ENCODE data around the gene NME2.

Gene NME2

DNA sequence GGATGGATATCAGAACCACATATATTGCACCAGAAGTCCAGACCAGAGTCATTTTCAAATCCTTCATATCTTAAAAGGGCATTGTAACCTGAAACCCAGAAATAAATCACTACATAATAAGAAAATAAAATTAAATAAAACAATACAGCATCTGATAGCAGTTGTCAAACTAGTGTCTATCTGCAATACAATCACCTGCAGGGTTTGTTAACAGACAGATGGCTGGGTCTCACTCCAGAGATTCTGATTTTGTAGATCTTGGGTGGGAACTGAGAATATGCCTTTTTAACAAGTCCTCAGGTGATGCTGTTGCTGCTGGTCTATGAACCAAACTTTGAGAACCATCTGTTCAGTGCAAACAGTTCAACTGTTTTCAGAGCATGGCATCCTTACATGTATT, 37.6 kb downstream of the NME2 start:
- DNase-seq (ENCODE audit: low spot score) = no peak

DNA sequence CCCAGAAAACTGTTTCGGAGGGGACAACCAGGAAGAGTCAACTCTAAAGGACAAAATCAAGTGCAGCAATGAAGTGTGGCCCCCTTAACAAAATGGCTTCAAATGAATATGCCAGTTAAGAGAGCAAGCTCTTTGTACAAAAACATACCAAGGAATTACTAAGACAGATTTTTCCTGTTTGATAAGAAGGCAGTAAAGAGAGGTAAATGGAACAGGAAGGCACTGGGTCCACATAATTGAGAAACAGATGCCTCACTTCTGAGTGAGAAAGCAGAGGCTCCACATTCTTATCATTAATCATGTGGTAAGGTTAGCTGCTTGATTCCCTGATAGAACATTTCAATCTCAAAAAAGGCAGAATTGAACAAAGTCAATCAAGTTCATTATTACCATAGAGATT, 48.7 kb downstream of the NME2 start:
- DNase-seq (ENCODE audit: low spot score) = no peak

DNA sequence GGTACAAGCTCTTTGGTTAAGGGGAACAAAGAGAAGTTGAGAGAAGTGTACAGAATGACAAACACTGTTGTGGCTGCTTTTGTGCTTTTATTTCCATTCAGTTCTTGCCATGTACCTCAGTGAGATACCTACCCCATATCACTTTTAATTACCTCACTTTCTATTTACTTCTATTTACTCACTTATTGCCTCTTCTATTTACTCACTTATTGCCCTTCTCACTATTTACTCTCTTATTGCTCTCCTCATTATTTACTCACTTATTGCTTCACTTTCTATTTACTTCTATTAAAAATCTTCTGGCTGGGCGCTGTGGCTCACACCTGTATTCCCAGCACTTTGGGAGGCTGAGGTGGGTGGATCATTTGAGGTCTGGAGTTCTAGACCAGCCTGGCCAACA, 51.7 kb downstream of the NME2 start:
- no peak for DNase-seq (ENCODE audit: low spot score)

DNA sequence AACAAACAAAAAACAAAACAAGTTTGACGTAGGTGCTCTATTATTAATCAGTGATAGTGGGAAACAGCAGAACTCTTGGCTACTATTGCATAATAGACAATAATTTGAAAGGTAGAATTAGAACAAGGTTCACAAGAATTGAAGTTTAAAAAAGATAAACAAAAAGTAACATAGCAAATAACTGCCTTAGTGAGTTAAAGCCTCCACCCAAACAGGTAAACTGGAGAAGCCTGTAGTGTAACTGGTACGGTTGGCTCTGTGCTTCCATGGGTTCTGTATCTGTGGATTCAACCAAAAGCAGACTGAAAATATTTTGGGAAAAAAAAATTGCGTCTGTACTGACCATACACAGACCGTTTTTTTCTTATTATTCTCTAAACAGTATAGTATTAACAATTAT, 55.1 kb downstream of the NME2 start:
- DNase-seq (ENCODE audit: low spot score) = no peak
